CD14-positive monocyte (primary cell): ENCODE data around the gene P2RY6. TPM values are rescaled to one million over a fixed set of nuclear protein-coding genes. Genes with fewer than 3 reads are reported as not detected.

Source experiments
- DNase-seq, 3 donors: peaks; one replicate each; pipeline ENCODE4 v3.0.0-alpha.2; 2011 to 2022
- H2AFZ ChIP-seq: 2 replicates; pipeline ENCODE4 v1.6.0; 2012; ENCODE audit warnings: mild to moderate bottlenecking, low read depth, low read length, inconsistent platforms; ENCODE audit not compliant: insufficient read depth, poor library complexity, severe bottlenecking
- H3K27ac ChIP-seq, 2 donors: 1 replicate in 1 of 2; 2 replicates in 1 of 2; pipeline ENCODE4 v1.5.1; 2012 to 2013; ENCODE audit warnings: low read length in 2 of 2, control low read depth in 1 of 2, inconsistent platforms in 1 of 2, low read depth in 1 of 2, mild to moderate bottlenecking in 1 of 2
- H3K27me3 ChIP-seq, 2 donors: one replicate each; pipeline versions ENCODE4 v1.6.0 to v1.6.1; 2011 to 2013; ENCODE audit warnings: low read length in 2 of 2; ENCODE audit not compliant: control insufficient read depth in 2 of 2, insufficient read depth in 2 of 2
- H3K36me3 ChIP-seq, 2 donors: replicated peaks in 1 of 2; 1 replicate in 1 of 2; 2 replicates in 1 of 2; pipeline versions ENCODE4 v1.5.1 to v1.6.1; 2012 to 2013; ENCODE audit warnings: low read length in 2 of 2, control low read depth in 1 of 2, inconsistent platforms in 1 of 2, mild to moderate bottlenecking in 1 of 2; ENCODE audit not compliant: insufficient read depth in 2 of 2, control insufficient read depth in 1 of 2
- H3K4me1 ChIP-seq, 2 donors: 1 replicate in 1 of 2; 2 replicates in 1 of 2; pipeline versions ENCODE4 v1.5.1 to v1.6.1; 2012 to 2013; ENCODE audit warnings: low read length in 2 of 2, control low read depth in 1 of 2, inconsistent platforms in 1 of 2, mild to moderate bottlenecking in 1 of 2, moderate library complexity in 1 of 2; ENCODE audit not compliant: insufficient read depth in 2 of 2, control insufficient read depth in 1 of 2
- H3K4me2 ChIP-seq: replicated peaks from 2 replicates; pipeline ENCODE3; 2012; ENCODE audit warnings: low read length, moderate library complexity, mild to moderate bottlenecking; ENCODE audit not compliant: poor library complexity, severe bottlenecking; ENCODE audit errors: extremely low read depth
- H3K4me3 ChIP-seq, 3 experiments: fragments of 200-600 bp in 1 of 3; sonication (generic) in 1 of 3; replicated peaks in 1 of 3; 1 replicate in 2 of 3; 2 replicates in 1 of 3; pipeline ENCODE4 v1.5.1; 2011 to 2013; ENCODE audit warnings: low read length in 3 of 3, mild to moderate bottlenecking in 3 of 3, control low read depth in 2 of 3, low read depth in 2 of 3, inconsistent platforms in 1 of 3, moderate library complexity in 1 of 3
- H3K79me2 ChIP-seq: 2 replicates; pipeline ENCODE4 v1.6.0; 2012; ENCODE audit warnings: mild to moderate bottlenecking, control low read depth, inconsistent platforms, low read length, moderate library complexity; ENCODE audit not compliant: insufficient read depth
- H3K9ac ChIP-seq: 2 replicates; pipeline ENCODE4 v1.6.0; 2017; ENCODE audit warnings: low read length, mild to moderate bottlenecking; ENCODE audit not compliant: insufficient read depth, poor library complexity, severe bottlenecking
- H3K9me3 ChIP-seq, 2 donors: replicated peaks in 1 of 2; 1 replicate in 1 of 2; 2 replicates in 1 of 2; pipeline versions ENCODE4 v1.5.1 to v1.6.1; 2012 to 2013; ENCODE audit warnings: low read length in 2 of 2, control low read depth in 1 of 2; ENCODE audit not compliant: control insufficient read depth in 1 of 2, insufficient read depth in 1 of 2
- H4K20me1 ChIP-seq: 2 replicates; pipeline ENCODE4 v1.6.0; 2012; ENCODE audit warnings: mild to moderate bottlenecking, low read length, control low read depth, moderate library complexity; ENCODE audit not compliant: insufficient read depth
- H3K27ac Mint-ChIP-seq, 7 donors: one replicate each; pipeline ENCODE4 v1.8.0; 2020; ENCODE audit warnings: mild to moderate bottlenecking in 7 of 7, mixed read lengths in 7 of 7, moderate library complexity in 6 of 7, inconsistent platforms in 2 of 7
- H3K27me3 Mint-ChIP-seq, 3 donors: one replicate each; pipeline ENCODE4 v1.8.0; 2021 to 2022; ENCODE audit warnings: low read depth in 3 of 3, mild to moderate bottlenecking in 3 of 3, mixed read lengths in 3 of 3, moderate library complexity in 3 of 3, inconsistent platforms in 1 of 3
- H3K36me3 Mint-ChIP-seq, 2 donors: one replicate each; pipeline ENCODE4 v1.8.0; 2020; ENCODE audit warnings: mixed read lengths in 2 of 2, inconsistent platforms in 1 of 2, mild to moderate bottlenecking in 1 of 2
- H3K4me1 Mint-ChIP-seq: one replicate; pipeline ENCODE4 v1.8.0; 2020; ENCODE audit warnings: mild to moderate bottlenecking, mixed read lengths
- H3K4me3 Mint-ChIP-seq, 2 donors: one replicate each; pipeline ENCODE4 v1.8.0; 2020; ENCODE audit warnings: mild to moderate bottlenecking in 2 of 2, mixed read lengths in 2 of 2, moderate library complexity in 1 of 2
- H3K9me3 Mint-ChIP-seq, 7 donors: one replicate each; pipeline ENCODE4 v1.8.0; 2020 to 2022; ENCODE audit warnings: mixed read lengths in 7 of 7, mild to moderate bottlenecking in 6 of 7, moderate library complexity in 6 of 7, inconsistent platforms in 2 of 7
- CTCF ChIP-seq: fragments of 200-600 bp; IDR thresholded peaks from one replicate; pipeline ENCODE4 v1.8.0; 2022; ENCODE audit warnings: antibody characterized with exemption, mild to moderate bottlenecking
- WGBS: methylation state at CpG from one replicate; pipeline ENCODE4 v1.1.5; 2013; ENCODE audit warnings: missing lambda C conversion rate; ENCODE audit not compliant: insufficient coverage; 5-methylcytosine and 5-hydroxymethylcytosine counted together
- intact Hi-C, 2 donors: fragments of 100-400 bp; cut with micrococcal nuclease; formaldehyde crosslinking; loops; one replicate each; pipeline versions ENCODE4 v1.15.0 to v1.15.1; 2023
- polyA plus RNA-seq, 3 donors: library from polyadenylated mRNA; depleted of rRNA in 1 of 3; unstranded in 2 of 3; stranded (reverse) in 1 of 3; fragments of 300-500 nt in 2 of 3; fragments of >200 nt in 1 of 3; fragmentation: Illumina TruSeq in 2 of 3; gene quantifications; 1 replicate in 2 of 3; 2 replicates in 1 of 3; pipeline ENCODE4 v1.2.3, GENCODE V29; 2012 to 2021

The P2RY6 gene
- polyA plus RNA-seq, 3 donors: 1.7 to 5.1 (median 1.8) TPM

DNA sequence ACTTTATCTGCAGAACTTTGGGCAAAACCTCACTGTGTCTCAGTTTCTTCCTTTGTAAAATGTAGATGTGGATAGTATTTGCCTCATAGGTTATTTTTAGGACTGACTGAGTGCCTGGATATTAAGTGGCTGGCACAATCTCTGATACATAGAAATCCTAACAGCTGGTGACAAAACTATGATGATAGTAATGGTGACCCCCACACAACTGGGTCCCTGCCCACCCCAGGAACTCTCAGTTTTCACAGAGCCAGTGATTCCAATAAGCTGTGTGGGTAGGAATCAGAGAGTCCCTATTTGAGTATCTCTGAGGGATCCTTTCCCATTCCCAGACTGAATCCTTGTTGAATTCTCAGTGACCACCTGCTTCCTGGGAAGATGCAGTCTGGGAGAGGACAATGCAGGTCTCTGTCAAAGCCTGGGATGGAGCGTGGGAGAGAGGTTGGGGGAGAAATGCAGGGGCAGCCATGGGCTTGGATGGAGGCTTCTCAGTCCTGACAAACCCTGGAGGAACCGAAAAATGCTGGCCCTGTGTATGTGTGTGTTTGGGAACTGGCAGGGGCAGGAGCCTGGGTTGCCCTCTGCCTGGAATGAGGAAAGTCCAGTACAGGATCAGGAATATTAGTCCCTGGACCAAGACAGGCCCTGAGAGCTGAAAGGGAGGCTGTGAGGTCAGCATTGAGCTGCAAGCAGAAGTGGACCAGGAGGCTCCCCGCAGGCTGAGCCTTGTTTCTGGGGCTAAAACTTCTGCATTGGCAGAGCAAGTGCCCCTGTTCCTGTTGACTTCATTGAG, 6.1 kb upstream of the P2RY6 start:
- Histone ChIP-seq H2AFZ (no peak overlapping the region), H3K79me2 (no peaks in the 10 kb centered on the region), H3K27me3 (peaks cover 24 to 40% of the 10 kb centered on the region in 2 donors), H3K9ac (no peak overlapping the region), H4K20me1 (no peaks in the 10 kb centered on the region), H3K36me3 (no peaks in the 10 kb centered on the region), H3K4me1 (peaks cover 20 to 21% of the 10 kb centered on the region in 2 donors), H3K4me3 (no peak overlapping the region), H3K27ac (no peak overlapping the region), H3K4me2 (no peak overlapping the region), H3K9me3 (peaks cover 0 to 9% of the 10 kb centered on the region in 2 donors)
- Mint-ChIP-seq H3K4me3 (peak overlapping the region in 1 of 2 donors; percentile 23), H3K27me3 (peaks cover 50 to 58% (median 54%) of the 10 kb centered on the region in 3 donors), H3K36me3 (peaks cover 0 to 7% of the 10 kb centered on the region in 2 donors), H3K27ac (peak overlapping the region in 2 of 7 donors; percentile 26 to 42), H3K4me1 (peaks cover 34% of the 10 kb centered on the region), H3K9me3 (peaks cover 0 to 4% (median 0%) of the 10 kb centered on the region in 7 donors)
- WGBS: 96% methylated on average over 3 of the region's 3 CpGs
- intact Hi-C loops: no loop called here
- DNase-seq: no peak
- TF ChIP-seq CTCF: no peak

DNA sequence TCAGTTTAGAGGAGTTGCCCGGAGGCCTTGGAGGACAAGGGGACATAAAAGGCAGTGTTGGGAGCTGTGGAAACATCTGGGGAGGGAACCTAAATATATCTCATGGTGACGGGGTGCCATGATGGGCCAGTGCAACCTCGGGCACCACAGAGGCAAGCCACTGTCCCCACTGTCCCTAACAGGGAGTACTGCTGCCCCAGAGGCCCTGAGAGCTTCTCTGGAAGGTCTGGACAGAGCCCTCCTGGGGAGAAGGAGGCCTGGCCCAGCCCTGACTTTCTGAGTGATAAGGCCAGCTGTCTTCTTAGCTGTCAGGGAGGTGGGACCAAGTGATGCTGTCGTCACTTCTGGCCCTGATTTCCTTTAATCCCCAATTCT, 5.5 kb upstream of the P2RY6 start:
- Mint-ChIP-seq H3K4me1 (peaks cover 39% of the 10 kb centered on the region), H3K27ac (peak overlapping the region in 1 of 7 donors; percentile 26), H3K9me3 (peaks cover 0 to 4% (median 0%) of the 10 kb centered on the region in 7 donors), H3K4me3 (no peak overlapping the region), H3K27me3 (peaks cover 50 to 56% (median 55%) of the 10 kb centered on the region in 3 donors), H3K36me3 (peaks cover 0 to 7% of the 10 kb centered on the region in 2 donors)
- no peak overlapping the region for H2AFZ ChIP-seq
- 95% methylated on average over 3 of the region's 4 CpGs for WGBS
- no peak overlapping the region for H3K4me2 ChIP-seq
- intact Hi-C loops: no loop called here
- H3K9ac ChIP-seq: no peak overlapping the region
- peaks cover 24 to 40% of the 10 kb centered on the region in 2 donors for H3K27me3 ChIP-seq
- H3K27ac ChIP-seq: no peak overlapping the region
- no peak overlapping the region for H3K4me3 ChIP-seq
- peaks cover 0 to 9% of the 10 kb centered on the region in 2 donors for H3K9me3 ChIP-seq
- H4K20me1 ChIP-seq: no peaks in the 10 kb centered on the region
- no peak for TF ChIP-seq CTCF
- peaks cover 26 to 27% of the 10 kb centered on the region in 2 donors for H3K4me1 ChIP-seq
- H3K36me3 ChIP-seq: no peaks in the 10 kb centered on the region
- no peaks in the 10 kb centered on the region for H3K79me2 ChIP-seq
- no peak for DNase-seq
